ENCODE measurements around the gene BCAR3.

DNA sequence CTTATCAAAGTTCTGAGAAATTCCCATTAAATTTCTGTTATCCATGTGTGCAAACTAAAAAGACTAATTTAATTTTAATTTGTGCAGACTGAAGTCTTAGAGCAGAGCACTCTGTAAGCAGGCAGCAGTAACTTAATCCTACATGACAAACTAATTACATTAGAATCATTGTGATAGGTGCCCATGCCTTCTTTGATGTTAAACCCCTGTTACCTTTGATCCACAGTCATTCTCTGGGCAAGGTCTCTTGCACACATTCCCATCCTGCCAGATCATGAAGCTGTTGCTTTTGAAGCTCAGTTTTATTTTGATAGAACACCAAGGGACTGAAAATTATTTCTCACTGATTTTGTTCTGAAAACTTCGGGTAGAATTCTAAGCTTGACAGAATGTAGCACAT, 77.2 kb downstream of the BCAR3 start:
- TF ChIP-seq POLR2AphosphoS5 (IDR thresholded peaks at IDR 0.05), result no peak
- TF ChIP-seq, protein P1, sequence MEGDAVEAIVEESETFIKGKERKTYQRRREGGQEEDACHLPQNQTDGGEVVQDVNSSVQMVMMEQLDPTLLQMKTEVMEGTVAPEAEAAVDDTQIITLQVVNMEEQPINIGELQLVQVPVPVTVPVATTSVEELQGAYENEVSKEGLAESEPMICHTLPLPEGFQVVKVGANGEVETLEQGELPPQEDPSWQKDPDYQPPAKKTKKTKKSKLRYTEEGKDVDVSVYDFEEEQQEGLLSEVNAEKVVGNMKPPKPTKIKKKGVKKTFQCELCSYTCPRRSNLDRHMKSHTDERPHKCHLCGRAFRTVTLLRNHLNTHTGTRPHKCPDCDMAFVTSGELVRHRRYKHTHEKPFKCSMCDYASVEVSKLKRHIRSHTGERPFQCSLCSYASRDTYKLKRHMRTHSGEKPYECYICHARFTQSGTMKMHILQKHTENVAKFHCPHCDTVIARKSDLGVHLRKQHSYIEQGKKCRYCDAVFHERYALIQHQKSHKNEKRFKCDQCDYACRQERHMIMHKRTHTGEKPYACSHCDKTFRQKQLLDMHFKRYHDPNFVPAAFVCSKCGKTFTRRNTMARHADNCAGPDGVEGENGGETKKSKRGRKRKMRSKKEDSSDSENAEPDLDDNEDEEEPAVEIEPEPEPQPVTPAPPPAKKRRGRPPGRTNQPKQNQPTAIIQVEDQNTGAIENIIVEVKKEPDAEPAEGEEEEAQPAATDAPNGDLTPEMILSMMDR (IDR thresholded peaks at IDR 0.05), result no peak
